HT1080 (cell line): ENCODE data around the gene MCU. TPM values are rescaled to one million over a fixed set of nuclear protein-coding genes. Genes with fewer than 3 reads are reported as not detected.
"Not testable (repeated sequence)": the region's sequence is repeated elsewhere in the genome, so short reads cannot be mapped to it uniquely, and the experiment has no call there.

Experiments used
- DNase-seq: peaks from one replicate; pipeline ENCODE4 v3.0.0-alpha.2; 2015; ENCODE audit warnings: low read depth
- total RNA-seq: library from RNA; depleted of rRNA; stranded (reverse); fragments of >200 nt; shearing (Covaris generic); gene quantifications from 2 replicates; pipeline ENCODE4 v1.2.3, GENCODE V29; 2014

MCU gene
- total RNA-seq, 1 experiment from 2014 or later: 26.7 TPM

DNA sequence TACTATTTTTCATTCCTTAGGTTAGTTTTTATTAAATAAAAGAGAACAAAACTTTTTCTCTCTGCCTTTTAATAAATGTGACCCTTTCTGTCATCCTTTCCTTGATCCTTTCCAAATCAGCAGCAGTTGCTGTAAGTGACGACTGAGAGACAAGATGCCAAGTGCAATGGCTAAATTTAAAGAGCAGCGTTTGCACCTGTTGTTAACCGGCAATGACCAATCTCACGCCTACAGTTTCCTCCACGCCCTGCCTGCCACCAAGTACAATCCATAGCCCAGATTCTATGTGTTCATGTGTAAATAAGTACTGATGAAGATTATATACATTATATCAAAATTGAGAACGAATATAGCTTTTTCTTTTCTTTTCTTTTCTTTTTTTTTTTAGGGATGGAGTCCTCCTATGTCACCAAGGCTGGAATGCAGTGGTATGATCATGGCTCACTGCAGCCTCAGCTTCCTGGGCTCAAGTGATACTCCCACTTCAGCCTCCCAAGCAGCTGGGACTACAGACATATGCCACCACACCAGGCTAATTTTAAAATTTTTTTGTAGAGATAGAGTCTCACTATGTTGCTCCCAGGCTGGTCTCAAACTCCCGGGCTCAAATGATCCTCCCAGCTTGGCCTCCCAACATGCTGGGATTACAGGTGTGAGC lies 6.5 kb upstream of the MCU start:
- DNase-seq: no peak

DNA sequence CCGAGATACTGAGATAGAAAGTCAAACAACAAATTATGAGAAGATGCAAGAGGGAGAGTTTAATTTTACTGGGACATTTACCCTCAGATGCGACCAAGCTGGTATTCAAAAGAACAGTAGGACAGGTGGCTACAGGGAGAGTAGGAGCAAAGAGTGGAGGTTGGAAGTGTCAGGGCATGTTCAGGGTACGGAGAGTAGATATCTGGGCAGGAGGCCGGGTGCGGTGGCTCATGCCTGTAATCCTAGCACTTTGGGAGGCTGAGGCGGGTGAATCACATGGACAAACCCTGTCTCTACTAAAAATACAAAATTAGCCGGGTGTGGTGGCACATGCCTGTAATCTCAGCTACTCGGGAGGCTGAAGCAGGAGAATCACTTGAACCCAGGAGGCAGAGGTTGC lies 5.5 kb upstream of the MCU start:
- not testable (repeated sequence) for DNase-seq

DNA sequence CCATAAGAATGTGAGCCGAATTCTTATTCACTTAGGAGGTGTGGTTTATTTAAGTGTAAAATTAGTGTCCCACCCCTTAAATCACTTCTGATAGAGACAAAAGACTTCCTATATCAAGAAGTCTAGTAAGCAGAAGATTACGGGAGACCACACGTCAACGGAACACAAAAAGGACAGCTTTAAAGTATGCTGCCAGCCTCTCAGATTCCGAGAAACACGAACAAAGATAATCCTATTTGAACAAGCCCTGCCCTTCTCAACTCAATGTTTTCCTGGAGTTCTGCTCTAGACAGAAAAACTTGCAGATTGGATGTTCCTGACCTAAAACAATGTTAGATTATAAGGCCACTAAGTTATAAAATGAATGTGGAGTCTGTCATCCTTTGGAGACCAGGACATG lies 4.9 kb upstream of the MCU start:
- DNase-seq: no peak

DNA sequence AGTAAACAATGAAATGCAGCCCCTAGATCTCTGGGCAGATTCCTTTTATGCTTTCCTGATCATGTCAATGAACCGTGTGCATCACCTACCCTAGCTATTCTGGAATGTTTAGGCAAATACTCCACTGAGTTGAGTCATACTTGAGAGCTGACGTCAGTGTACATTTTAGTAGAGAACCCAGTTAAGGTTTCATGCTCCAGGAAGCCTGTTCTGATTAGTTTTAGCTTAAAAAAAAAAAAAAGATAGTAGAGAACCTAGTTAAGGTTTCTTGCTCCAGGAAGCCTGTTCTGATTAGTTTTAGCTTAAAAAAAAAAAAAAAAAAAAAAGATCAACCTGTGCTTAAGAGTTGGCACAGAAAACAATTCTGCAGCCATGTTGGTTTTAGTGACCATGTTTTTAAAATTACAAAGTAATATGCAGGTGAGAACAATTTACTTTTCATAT lies 3.7 kb upstream of the MCU start:
- DNase-seq: peak; percentile 90

DNA sequence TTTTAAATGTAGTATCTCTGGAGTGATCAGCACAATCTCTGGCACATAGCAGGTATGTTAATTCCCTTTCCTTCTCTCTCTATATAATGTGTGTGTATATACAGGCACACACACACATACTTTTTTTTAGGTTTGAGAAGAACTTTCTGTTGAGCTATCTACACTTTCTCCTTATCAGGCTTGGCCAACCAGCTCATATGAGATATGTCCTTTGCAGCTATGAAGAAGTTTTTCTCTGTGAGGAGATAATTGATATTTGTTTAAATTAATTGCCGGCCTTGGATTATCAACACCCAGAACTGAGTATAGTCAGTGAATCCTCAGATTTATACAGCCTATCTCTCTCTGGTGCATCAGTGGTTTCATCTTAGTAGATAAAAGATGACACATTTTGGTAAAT lies 2.3 kb upstream of the MCU start:
- no peak for DNase-seq

DNA sequence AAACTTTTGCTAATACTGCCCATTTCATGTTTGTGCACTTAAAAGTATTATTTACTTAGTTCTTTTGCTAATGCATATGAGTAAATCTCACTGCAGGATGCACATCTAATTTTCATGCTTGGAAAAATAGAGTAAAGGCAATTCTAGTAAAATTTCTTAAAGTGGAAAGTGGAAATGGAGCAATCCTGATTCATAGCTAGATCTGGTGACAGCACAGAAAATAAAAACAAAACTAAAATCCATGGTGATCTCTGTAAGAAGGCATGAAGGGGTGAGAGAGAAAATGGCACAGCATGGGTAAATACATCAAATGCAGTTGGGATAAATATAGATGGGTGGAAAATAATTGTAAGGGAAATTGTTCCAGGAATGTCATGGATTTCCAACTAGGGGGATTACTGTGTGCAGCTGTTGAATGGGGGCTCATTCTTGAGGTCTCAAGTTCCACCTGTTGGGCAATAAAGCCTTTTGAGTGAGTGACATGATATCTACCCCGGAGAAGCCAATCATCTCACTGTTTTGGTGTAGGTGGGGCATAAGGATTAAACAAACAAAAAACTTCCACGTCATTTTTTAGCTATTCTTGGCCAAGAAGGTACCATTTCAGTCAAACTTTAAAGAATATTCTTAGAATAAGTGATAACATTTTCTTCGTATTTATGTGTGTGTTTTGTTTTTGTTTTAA lies 1.7 kb upstream of the MCU start:
- no peak for DNase-seq

DNA sequence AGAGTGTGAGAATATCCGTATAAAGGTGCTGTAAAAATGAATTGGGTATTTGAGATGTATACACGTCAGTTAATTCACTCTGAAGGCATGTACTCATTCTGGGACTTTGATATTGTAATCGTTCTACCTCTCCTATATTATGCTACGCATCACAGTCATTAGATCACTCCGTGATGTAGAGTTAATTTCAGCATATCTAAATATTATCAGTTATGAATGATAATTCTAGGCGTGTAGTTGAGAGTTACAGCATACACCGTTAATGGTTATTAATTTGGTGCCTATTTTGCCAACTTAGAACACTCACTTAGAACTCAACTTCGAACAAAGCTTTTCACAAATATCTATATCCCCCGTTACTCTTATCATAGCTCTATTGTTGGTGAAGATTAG lies 477 bp upstream of the MCU start:
- no peak for DNase-seq

DNA sequence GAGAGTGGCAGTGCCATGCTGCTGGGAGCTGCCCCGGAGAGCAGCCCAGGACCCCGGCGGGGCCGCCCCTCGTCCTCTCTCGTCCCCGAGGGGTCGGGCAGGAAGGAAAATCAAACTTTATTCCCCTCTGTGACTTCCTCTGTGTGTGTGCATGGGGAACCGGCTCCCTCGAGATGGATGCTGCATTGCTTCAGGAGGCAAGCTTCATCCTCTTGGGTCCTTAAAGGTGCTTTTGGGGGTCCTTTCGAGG lies 726 bp downstream of the MCU start:
- no peak for DNase-seq

DNA sequence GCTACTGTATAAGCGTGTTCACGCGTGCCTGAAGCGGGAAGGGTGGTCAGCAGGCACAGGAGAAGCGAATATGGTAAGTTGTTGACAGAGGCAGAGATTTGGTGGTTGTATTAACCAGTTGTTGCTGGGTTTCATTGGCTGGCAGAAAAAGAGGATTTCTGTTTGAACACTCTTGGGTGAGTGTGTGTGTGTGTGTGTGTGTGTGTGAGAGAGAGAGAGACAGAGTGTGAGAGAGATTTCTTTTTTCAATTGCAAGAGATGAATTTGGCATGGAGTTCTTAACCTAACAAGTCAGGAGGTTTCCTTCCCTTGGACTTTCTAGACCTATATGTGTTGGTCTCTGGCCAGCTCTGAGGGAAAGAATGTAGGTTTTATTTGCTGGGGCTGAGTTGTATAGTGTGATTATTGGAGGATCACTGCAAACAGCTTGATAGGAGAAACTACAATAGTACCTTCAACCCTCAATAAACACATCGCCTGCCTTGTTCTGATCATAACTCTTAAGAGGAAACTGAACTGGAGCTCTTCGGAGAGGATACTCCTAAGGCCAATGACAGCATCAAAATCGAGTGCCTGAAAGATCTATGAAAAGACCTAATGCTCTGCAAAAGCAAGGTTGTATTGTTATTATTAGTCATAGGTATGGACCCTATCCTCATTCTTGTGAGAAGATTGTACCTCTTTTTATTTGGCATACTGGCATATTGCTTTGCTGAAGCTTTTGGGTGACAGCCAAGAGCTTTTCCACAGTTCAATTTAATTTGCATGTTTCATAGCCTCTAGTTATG lies 1.2 kb downstream of the MCU start:
- DNase-seq: peak; percentile 28

DNA sequence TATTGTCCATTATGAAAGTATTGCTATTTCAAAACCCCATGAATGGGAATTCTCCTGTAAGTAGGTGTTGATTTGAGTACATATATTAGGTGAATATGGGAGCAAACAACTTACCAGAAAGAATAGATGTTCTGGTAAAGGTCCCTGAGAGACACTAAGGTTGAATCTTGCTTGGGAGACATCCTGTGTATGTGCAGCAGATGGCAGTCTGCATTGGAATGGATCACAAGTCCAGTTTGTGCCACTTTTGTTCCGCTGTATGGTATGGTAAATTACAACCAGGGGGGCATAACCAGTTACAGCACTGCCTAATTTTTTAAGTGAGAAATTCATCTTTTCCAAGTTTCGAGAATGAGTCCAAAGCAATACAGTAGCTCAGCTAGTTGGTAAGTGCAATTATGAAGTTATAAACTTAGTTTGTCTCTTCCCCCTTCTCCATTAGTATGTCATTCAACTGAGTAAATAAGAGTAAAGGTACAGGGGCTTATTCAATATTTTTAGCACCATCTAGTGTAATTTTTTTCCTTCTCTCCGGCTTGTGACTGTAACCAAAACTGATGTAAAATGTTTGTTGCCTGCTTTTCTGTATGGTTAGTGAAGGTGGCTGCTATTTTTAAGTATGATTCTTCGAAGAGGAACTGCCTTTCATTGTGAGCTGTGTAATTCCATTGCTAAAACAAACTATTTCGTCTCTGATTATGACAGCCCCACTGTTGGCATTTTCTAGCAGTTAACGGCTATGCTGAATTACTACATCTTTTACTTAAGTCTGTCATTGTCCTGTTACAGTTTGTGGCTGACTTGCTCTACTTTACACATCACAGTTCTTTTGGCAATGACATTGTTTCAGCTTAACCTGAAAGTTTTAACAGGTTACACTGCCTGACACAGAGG lies 2.8 kb downstream of the MCU start:
- DNase-seq: peak; percentile 26

DNA sequence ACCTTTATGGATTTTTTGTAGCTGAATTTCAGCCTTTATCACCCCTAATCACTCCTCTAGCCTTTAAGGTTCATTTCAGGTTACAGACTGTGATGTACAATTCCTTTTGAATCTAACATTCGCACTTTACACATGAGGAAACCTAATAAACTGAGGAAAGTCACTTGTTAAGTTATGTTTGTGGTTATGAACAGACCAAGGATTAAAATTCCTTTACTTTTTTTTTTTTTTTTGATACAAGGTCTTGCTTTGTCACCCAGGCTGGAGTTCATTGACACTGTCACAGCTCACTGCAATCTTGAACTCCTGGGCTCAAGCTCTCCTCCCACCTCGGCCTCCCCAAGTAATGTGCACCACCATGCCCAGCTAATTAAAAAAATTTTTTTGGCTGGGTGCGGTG lies 3.6 kb downstream of the MCU start:
- no peak for DNase-seq

DNA sequence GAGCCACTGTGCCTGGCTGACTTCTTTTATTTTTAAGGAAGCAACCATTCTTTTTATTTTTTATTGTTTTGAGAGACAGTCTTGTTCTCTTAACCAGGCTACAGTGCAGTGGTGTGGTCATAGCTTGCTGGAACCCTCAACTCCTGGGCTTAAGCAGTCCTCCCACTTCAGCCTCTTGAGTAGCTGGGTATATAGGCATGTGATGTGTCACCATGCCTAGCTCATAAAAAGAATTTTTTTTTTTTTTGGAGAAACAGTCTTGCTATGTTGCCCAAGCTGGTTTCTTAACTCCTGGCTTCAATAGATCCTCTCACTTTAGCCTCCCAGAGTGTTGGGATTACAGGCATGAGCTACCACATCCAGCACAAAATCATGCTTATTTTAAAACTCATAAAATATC lies 5.8 kb downstream of the MCU start:
- DNase-seq: no peak

DNA sequence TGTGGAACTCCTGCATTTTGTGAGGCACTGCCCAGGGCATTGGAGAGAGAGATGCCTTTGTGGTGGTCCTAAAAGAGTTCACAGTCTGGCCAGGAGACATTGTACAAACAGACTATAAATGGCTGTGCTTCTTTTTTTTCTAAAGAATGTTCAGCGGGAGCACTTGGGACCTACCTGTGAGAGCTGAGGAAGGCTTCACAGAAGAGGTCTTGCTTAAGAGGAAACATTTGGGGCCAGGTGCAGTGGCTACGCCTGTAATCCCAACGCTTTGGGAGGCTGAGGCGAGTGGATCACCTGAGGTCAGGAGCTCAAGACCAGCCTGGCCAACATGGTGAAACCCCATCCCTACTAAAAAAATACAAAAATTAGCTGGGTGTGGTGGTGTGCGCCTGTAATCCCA lies 10.5 kb downstream of the MCU start:
- DNase-seq: not testable (repeated sequence)

DNA sequence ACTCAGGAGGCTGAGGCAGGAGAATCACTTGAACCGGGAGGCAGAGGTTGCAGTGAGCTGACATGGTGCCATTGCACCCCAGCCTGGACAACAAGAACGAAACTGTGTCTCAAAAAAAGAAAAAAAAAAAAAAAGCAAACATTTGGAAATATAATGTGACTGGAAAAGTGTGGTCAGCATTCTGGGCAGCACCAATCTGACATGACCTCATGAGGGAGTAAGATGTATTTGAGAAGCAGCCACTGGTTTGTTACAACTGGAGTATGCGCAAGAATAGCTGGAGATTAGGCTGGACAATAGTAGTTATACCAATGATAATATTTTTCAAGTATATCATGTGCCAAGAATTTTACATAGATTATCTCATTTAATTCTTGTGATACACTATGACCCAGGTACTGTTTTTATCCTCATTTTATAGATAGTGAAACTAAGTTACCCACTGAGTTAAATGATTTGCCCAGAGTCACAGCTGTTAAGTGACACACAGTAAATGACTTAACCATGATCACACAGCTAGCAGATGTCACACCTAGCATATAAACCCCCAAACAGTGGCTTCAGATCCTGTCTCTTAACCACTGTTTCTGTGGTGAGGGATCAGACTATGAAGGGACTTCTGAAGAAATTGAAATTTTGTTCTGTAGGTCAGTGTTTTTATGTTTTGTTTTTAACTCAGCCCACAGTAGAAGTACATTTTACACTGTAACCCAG lies 11.1 kb downstream of the MCU start:
- no peak for DNase-seq

DNA sequence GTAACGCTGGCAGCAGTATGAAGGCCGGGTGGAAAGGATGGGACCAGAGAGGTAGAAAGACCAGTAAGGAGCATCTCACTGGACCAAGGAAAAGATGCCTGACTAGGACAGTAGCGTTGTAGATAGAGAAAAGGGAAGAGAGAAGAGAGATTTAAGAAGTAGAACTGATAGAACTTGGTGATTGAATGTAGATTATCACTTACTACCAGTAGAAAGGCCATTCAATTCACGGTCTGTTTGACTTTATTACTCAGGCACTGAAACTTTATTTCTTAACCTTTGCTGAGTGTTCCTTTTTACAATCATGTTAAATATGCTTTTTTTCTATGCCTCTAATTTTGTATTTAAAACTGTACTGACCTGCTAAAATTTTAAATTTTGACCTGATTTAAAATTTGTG lies 12.2 kb downstream of the MCU start:
- DNase-seq: no peak

DNA sequence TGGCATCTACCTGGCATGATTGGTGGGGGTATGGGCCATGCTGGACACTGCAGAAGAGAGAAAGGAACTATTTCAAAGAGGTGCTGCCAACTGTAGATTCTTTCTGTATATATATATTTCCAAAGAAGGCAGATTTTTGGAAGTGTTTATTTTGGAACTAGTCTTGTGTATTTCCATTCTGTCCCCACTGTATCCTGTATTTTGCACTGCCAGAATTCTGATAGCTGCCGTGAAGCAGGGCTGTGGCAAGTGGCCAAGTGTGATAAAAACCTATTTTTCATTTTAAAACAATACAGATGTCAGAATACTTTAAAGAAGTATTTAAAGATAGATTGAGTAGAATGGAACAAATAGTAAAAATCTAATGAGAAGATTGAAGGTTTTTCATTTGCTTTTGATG lies 17.1 kb downstream of the MCU start:
- no peak for DNase-seq

DNA sequence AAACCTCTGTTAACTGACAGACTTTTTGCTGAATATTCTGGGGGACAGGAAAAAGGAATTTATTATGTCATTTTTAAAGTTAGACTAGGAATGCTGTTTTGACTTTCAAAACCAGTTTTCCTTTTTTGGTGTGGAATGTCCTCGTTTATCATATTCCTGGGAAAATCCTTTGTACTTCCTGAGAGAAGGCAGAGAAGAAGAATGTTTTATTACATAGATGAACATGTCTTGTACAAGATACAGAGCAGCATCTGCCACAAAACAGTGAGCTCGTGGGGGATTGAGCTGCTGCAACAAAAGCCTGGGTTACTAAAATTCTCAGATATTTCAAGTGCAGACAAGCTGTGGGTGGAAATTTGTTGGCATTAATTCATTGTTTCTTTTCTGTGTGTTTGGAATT lies 20.2 kb downstream of the MCU start:
- DNase-seq: no peak

DNA sequence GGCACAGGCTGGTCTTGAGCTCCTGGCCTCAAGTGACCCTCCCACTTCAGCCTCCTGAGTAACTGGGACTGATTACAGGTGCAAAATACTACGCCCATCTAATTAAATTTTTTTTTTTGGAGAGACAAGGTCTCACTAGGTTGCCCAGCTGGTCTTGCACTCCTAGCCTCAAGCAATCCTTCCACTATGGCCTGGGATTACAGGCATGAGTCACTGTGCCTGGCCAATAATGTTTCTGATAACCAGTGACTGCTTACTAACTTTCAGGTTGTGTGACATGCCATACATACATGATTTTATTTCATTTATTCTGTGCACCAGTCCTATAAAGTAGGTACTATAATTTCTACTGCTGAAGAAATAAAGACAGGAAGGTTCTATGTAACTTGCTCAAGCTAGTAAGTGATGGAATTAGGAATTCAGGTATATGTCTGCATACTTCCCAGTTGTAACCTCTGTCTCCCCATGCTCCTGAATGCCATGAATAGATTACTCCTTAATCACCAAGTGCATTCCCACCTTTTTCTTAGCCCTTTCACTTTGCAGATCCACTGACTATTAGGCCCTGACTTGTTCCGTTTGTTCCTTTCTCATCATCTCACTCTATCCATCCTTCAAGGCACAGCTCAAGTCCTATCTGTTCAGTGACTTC lies 28.1 kb downstream of the MCU start:
- peak; percentile 24 for DNase-seq

DNA sequence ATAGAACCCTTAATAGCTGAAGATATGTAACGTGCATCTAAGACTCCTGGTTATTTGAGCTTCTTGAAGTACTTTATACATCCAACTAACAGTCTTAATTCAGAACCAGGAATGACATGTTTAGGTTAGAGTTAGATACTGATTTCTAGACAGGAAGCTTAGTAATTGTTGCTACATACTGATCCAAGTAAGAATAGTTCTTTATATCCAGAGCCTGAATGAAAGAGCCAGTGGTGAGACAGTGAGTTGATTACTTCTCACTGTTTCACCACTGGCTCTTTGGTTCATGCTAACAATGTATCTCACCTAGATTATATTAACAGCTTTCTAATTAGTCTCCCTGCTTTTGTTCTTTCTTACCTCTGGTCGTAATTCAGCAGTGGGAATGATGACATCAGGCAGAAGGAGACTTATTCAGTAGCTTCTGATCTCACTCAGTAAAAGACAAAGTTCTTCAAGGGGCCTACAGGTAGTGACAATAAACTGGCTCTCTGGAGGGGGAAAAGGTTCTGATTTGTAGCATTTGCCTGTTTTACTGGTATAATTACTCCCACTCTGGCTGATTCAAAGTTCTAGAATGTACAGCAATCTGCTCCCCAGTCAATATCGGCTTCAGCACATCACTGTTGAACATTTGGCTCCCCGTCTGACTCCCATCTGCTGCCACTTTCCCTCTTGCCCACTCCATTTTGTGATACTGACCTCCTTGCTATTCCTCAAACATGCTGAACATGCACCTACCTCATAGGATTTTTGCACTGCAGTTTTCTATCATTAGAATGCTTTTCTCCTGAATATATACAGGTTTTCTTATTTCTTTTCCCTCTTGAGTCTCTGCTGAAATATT lies 29.1 kb downstream of the MCU start:
- DNase-seq: no peak

DNA sequence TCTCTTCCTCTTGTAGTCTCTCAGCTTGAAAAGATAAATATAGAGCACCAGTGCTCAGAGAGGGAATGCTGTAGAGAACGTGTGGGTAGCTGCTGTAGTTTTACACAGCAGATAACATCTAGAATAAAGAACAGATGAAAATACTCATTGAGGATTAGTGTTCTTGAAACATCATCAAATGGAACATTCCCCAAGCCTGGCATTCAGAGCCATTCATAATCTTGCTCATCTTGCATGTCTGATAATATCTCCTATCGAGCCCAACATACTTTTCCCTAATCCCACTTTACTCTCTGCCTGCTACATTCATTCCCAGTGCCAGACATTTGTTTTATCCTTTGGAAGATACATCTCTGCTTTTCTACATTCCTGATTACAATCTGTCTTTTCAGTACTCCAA lies 35.2 kb downstream of the MCU start:
- no peak for DNase-seq
